Sigmoid colon (tissue), 4 donors: ENCODE results near the gene FGD5.

ENCODE experiments used
- CTCF ChIP-seq, 4 experiments: fragments of 450-650 bp in 3 of 4; fragments of 200-600 bp in 1 of 4; IDR thresholded peaks; one replicate each; pipeline ENCODE4 v1.5.1; 2016 to 2019; ENCODE audit warnings: antibody characterized with exemption in 4 of 4, mild to moderate bottlenecking in 3 of 4, moderate library complexity in 2 of 4
- EP300 ChIP-seq, 4 donors: sonication (generic); formaldehyde crosslinking; IDR thresholded peaks; one replicate each; pipeline ENCODE4 v1.6.1; 2017; ENCODE audit warnings: antibody characterized with exemption in 4 of 4

GRCh38 chr3:14976317-14976716, 157.6 kb downstream of the FGD5 start:
- TF ChIP-seq CTCF (IDR thresholded peaks at IDR 0.05) (no peak), EP300 (IDR thresholded peaks at IDR 0.05) (no peak)
